Right atrium auricular region (tissue), 2 donors: ENCODE results near the gene MYMK. TPM values are rescaled to one million over a fixed set of nuclear protein-coding genes. Genes with fewer than 3 reads are reported as not detected.

Experiments used
- DNase-seq: peaks from one replicate; pipeline ENCODE4 v3.0.0-alpha.2; 2019; ENCODE audit warnings: low spot score
- H3K27ac ChIP-seq, 2 donors: fragments of 200-600 bp; sonication (generic); 1 replicate in 1 of 2; 2 replicates in 1 of 2; pipeline ENCODE4 v1.5.1; 2016 to 2019
- H3K27me3 ChIP-seq, 2 donors: fragments of 200-600 bp; sonication (generic); one replicate each; pipeline versions ENCODE4 v1.5.1 to v1.6.0; 2017 to 2019
- H3K36me3 ChIP-seq: fragments of 200-600 bp; sonication (generic); one replicate; pipeline ENCODE4 v1.5.1; 2016
- H3K4me1 ChIP-seq, 2 donors: fragments of 200-600 bp; sonication (generic); one replicate each; pipeline versions ENCODE4 v1.5.1 to v1.6.0; 2017 to 2019
- H3K4me3 ChIP-seq, 2 donors: fragments of 200-600 bp; sonication (generic); 1 replicate in 1 of 2; 2 replicates in 1 of 2; pipeline ENCODE4 v1.5.1; 2017 to 2019; ENCODE audit warnings: mild to moderate bottlenecking in 1 of 2, moderate library complexity in 1 of 2
- H3K9me3 ChIP-seq, 2 donors: fragments of 200-600 bp; sonication (generic); one replicate each; pipeline ENCODE4 v1.5.1; 2019
- total RNA-seq, 2 donors: library from RNA; depleted of rRNA; stranded (reverse); fragments of >200 nt; gene quantifications; one replicate each; pipeline ENCODE4 v1.1.0, GENCODE V29; 2016
- TF ChIP-seq, protein P1 (sequence below), 2 donors: fragments of 200-600 bp; sonication (generic); IDR thresholded peaks; one replicate each; pipeline ENCODE4 v1.5.1; 2019; ENCODE audit warnings: antibody characterized with exemption in 2 of 2

MYMK gene
- total RNA-seq, 2 donors from 2014 or later: not detected

DNA sequence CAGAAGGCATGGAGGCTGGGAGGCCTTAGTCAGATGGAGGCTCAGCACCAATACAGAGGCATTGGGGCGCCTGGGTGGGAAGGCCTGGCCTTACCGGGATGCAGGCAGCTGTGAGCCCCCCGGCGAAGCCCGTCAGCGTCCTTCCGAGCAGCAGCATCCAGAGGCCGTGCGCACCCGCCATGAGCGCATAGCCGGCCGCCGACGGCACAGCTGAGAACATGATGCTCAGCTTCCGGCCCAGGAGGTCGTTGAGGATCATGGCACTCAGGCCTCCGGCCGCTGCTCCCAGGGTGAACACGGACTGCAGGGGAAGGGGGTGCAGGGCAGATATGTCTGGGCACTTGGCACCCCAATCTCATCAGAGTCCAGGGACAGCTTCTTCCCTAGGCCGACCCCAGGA, 47.8 kb downstream of the MYMK start:
- Histone ChIP-seq H3K27ac (no peak overlapping the region), H3K4me1 (peaks cover 0 to 20% of the 10 kb centered on the region in 2 donors), H3K27me3 (no peaks in the 10 kb centered on the region), H3K9me3 (no peaks in the 10 kb centered on the region), H3K4me3 (no peak overlapping the region), H3K36me3 (peaks cover 9% of the 10 kb centered on the region)
- TF ChIP-seq, protein P1, sequence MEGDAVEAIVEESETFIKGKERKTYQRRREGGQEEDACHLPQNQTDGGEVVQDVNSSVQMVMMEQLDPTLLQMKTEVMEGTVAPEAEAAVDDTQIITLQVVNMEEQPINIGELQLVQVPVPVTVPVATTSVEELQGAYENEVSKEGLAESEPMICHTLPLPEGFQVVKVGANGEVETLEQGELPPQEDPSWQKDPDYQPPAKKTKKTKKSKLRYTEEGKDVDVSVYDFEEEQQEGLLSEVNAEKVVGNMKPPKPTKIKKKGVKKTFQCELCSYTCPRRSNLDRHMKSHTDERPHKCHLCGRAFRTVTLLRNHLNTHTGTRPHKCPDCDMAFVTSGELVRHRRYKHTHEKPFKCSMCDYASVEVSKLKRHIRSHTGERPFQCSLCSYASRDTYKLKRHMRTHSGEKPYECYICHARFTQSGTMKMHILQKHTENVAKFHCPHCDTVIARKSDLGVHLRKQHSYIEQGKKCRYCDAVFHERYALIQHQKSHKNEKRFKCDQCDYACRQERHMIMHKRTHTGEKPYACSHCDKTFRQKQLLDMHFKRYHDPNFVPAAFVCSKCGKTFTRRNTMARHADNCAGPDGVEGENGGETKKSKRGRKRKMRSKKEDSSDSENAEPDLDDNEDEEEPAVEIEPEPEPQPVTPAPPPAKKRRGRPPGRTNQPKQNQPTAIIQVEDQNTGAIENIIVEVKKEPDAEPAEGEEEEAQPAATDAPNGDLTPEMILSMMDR (IDR thresholded peaks at IDR 0.05): no peak
- no peak for DNase-seq

- H3K4me1 ChIP-seq: peaks cover 0 to 20% of the 10 kb centered on the region in 2 donors
- peaks cover 9% of the 10 kb centered on the region for H3K36me3 ChIP-seq
- DNase-seq: no peak
- no peak overlapping the region for H3K27ac ChIP-seq
- H3K9me3 ChIP-seq: no peaks in the 10 kb centered on the region
- TF ChIP-seq, protein P1 (IDR thresholded peaks at IDR 0.05): no peak
- H3K4me3 ChIP-seq: no peak overlapping the region
- no peaks in the 10 kb centered on the region for H3K27me3 ChIP-seq
Observed at GRCh38 chr9:133476036-133476931, 48.5 kb downstream of the MYMK start.

GRCh38 chr9:133475292-133476012, 49.3 kb downstream of the MYMK start:
- Histone ChIP-seq H3K4me1 (peaks cover 0 to 20% of the 10 kb centered on the region in 2 donors), H3K9me3 (no peaks in the 10 kb centered on the region), H3K27me3 (no peaks in the 10 kb centered on the region), H3K36me3 (peaks cover 9% of the 10 kb centered on the region), H3K27ac (no peak overlapping the region), H3K4me3 (no peak overlapping the region)
- TF ChIP-seq, protein P1 (IDR thresholded peaks at IDR 0.05): no peak
- no peak for DNase-seq

DNA sequence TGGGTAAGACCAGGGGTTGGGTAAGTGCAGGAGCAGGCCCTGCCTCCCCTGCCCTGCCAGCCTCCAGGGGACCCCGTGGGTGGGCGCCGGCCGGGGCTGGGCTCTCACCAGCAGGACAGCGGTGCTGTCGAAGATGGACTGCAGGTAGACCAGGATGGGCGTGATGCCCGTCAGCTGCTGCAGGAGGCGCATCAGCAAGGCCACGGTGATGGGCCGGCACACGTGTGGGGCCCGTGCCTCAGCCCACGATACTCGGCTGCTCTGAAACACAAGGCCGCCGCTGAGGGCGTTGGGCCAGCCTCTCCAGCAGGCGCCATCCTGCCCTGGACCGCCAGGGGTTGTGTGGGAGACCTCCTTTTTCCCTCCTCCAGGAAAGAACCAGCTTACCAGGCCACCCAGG, 49.9 kb downstream of the MYMK start:
- DNase-seq: no peak
- H3K4me1 ChIP-seq: peaks cover 0 to 20% of the 10 kb centered on the region in 2 donors
- H3K4me3 ChIP-seq: no peak overlapping the region
- TF ChIP-seq, protein P1 (IDR thresholded peaks at IDR 0.05): no peak
- no peaks in the 10 kb centered on the region for H3K9me3 ChIP-seq
- H3K27me3 ChIP-seq: no peaks in the 10 kb centered on the region
- H3K27ac ChIP-seq: no peak overlapping the region
- peaks cover 9% of the 10 kb centered on the region for H3K36me3 ChIP-seq

GRCh38 chr9:133474215-133474614, 50.5 kb downstream of the MYMK start:
- DNase-seq: no peak
- Histone ChIP-seq H3K4me3 (no peak overlapping the region), H3K4me1 (peaks cover 0 to 14% of the 10 kb centered on the region in 2 donors), H3K9me3 (no peaks in the 10 kb centered on the region), H3K36me3 (peaks cover 9% of the 10 kb centered on the region), H3K27me3 (no peaks in the 10 kb centered on the region), H3K27ac (no peak overlapping the region)
- TF ChIP-seq, protein P1 (IDR thresholded peaks at IDR 0.05): no peak
